GM12865 (cell line): ENCODE measurements around the gene SAP30BP.

ENCODE experiments used
- DNase-seq: peaks from one replicate; pipeline ENCODE4 v3.0.0; 2010; ENCODE audit warnings: low read depth
- H3K4me3 ChIP-seq: 2 replicates; pipeline ENCODE4 v1.5.1; 2011; ENCODE audit warnings: mild to moderate bottlenecking, low read depth, low read length, control low read depth
- CTCF ChIP-seq: IDR thresholded peaks from 2 replicates; pipeline ENCODE4 v1.5.1; 2011; ENCODE audit warnings: low read length, control low read depth, low read depth, inconsistent platforms; ENCODE audit not compliant: insufficient read depth; ENCODE audit errors: missing control alignments

The SAP30BP gene

GRCh38 chr17:75683583-75683982, 16.4 kb downstream of the SAP30BP start:
- TF ChIP-seq CTCF = no peak
- DNase-seq = no peak
- H3K4me3 ChIP-seq = no peak overlapping the region

GRCh38 chr17:75684249-75684648, 17.1 kb downstream of the SAP30BP start:
- H3K4me3 ChIP-seq = no peak overlapping the region
- DNase-seq = no peak

GRCh38 chr17:75684924-75685323, 17.8 kb downstream of the SAP30BP start:
- TF ChIP-seq CTCF = no peak
- H3K4me3 ChIP-seq = no peak overlapping the region
- no peak for DNase-seq

More at GRCh38 chr17:75684249-75684648, 17.1 kb downstream of the SAP30BP start:
- no peak for TF ChIP-seq CTCF

GRCh38 chr17:75685499-75685898, 18.4 kb downstream of the SAP30BP start:
- no peak overlapping the region for H3K4me3 ChIP-seq
- no peak for TF ChIP-seq CTCF
- no peak for DNase-seq

- no peak for TF ChIP-seq CTCF
- peak overlapping the region; percentile 8; the same call in 1 of the 2 replicates for H3K4me3 ChIP-seq
- DNase-seq = peak; percentile 67
Measured at GRCh38 chr17:75688209-75688825, 21.2 kb downstream of the SAP30BP start.

- H3K4me3 ChIP-seq = no peak overlapping the region
- DNase-seq = peak; percentile 87
- no peak for TF ChIP-seq CTCF
Measured at GRCh38 chr17:75689441-75689873, 22.3 kb downstream of the SAP30BP start.

GRCh38 chr17:75691371-75691791, 24.2 kb downstream of the SAP30BP start:
- DNase-seq = no peak
- TF ChIP-seq CTCF = no peak
- H3K4me3 ChIP-seq = no peak overlapping the region
